SK-MEL-5 (cell line): ENCODE results near the gene TMSB4X. TPM values are rescaled to one million over a fixed set of nuclear protein-coding genes. Genes with fewer than 3 reads are reported as not detected.

Experiments used
- DNase-seq: peaks from one replicate; pipeline ENCODE4 v3.0.0-alpha.2; 2016; ENCODE audit warnings: low read depth, low spot score
- in situ Hi-C: cut with HindIII; loops from 2 replicates; pipeline ENCODE4 v1.10.0; 2016; ENCODE audit warnings: low sequenced_read_pairs, high pct_unique_total_duplicates, low pct_unique_long_range_greater_than_20kb
- total RNA-seq: library from RNA; depleted of rRNA; stranded (reverse); fragments of >200 nt; shearing (Covaris generic); gene quantifications from 2 replicates; pipeline ENCODE4 v1.2.3, GENCODE V29; 2014

TMSB4X gene
- total RNA-seq, 1 experiment from 2014 or later: not detected

- DNase-seq: no peak
- in situ Hi-C loops: no loop called here
Measured at GRCh38 chrX:12986164-12986779, 11.4 kb downstream of the TMSB4X start.

- in situ Hi-C loops: no loop called here
Measured at GRCh38 chrX:12986886-12987285, 12.0 kb downstream of the TMSB4X start.

GRCh38 chrX:12987340-12987739 is 12.4 kb downstream of the TMSB4X start:
- DNase-seq: no peak
- in situ Hi-C loops: no loop called here

More at GRCh38 chrX:12986886-12987285, 12.0 kb downstream of the TMSB4X start:
- no peak for DNase-seq

- in situ Hi-C loops: no loop called here
- no peak for DNase-seq
Measured at GRCh38 chrX:12987900-12988594, 13.1 kb downstream of the TMSB4X start.

GRCh38 chrX:12988797-12989196 is 13.9 kb downstream of the TMSB4X start:
- DNase-seq: peak; percentile 37
- in situ Hi-C loops: no loop called here

GRCh38 chrX:12989461-12989860 is 14.6 kb downstream of the TMSB4X start:
- in situ Hi-C loops: no loop called here
- DNase-seq: no peak

GRCh38 chrX:12991575-12991974 is 16.7 kb downstream of the TMSB4X start:
- in situ Hi-C loops: no loop called here
- no peak for DNase-seq

GRCh38 chrX:12992544-12993118 is 17.7 kb downstream of the TMSB4X start:
- DNase-seq: no peak
- in situ Hi-C loops: no loop called here

- in situ Hi-C loops: no loop called here
- DNase-seq: no peak
Measured at GRCh38 chrX:12993826-12994225, 18.9 kb downstream of the TMSB4X start.

GRCh38 chrX:12994321-12994720 is 19.4 kb downstream of the TMSB4X start:
- in situ Hi-C loops: no loop called here
- no peak for DNase-seq

- in situ Hi-C loops: no loop called here
Measured at GRCh38 chrX:12996934-12997435, 22.1 kb downstream of the TMSB4X start.

GRCh38 chrX:12997906-12998687 is 23.2 kb downstream of the TMSB4X start:
- in situ Hi-C loops: no loop called here
- peak; percentile 19 for DNase-seq

More at GRCh38 chrX:12996934-12997435, 22.1 kb downstream of the TMSB4X start:
- no peak for DNase-seq

- in situ Hi-C loops: no loop called here
- no peak for DNase-seq
Measured at GRCh38 chrX:12999422-12999821, 24.5 kb downstream of the TMSB4X start.

GRCh38 chrX:13000301-13000811 is 25.4 kb downstream of the TMSB4X start:
- in situ Hi-C loops: no loop called here
- DNase-seq: no peak

GRCh38 chrX:13001097-13001496 is 26.2 kb downstream of the TMSB4X start:
- in situ Hi-C loops: no loop called here
- no peak for DNase-seq

- DNase-seq: no peak
- in situ Hi-C loops: no loop called here
Measured at GRCh38 chrX:13001961-13002671, 27.2 kb downstream of the TMSB4X start.
